Fibroblast of villous mesenchyme (primary cell): Measurements from ENCODE around the gene MNT. TPM values are rescaled to one million over a fixed set of nuclear protein-coding genes. Genes with fewer than 3 reads are reported as not detected.

Source experiments
- DNase-seq: peaks from one replicate; pipeline ENCODE4 v3.0.0-alpha.2; 2010; ENCODE audit warnings: low read depth
- H3K4me3 ChIP-seq: 2 replicates; pipeline ENCODE4 v1.5.1; 2011; ENCODE audit warnings: low read depth, mild to moderate bottlenecking, low read length
- CTCF ChIP-seq: IDR thresholded peaks from 2 replicates; pipeline ENCODE4 v1.5.1; 2012; ENCODE audit warnings: low read depth, mild to moderate bottlenecking, low read length; ENCODE audit not compliant: insufficient read depth
- total RNA-seq: library from RNA; depleted of rRNA; stranded (reverse); fragments of >200 nt; gene quantifications from 2 replicates; pipeline ENCODE4 v1.2.3, GENCODE V29; 2012

MNT gene
- total RNA-seq, 1 donor, result 7.8 TPM

- no peak for DNase-seq
- TF ChIP-seq CTCF, result no peak
- H3K4me3 ChIP-seq, result no peak overlapping the region
These were observed 27.1 kb upstream of the MNT start for GRCh38 chr17:2427910-2428309.

DNA sequence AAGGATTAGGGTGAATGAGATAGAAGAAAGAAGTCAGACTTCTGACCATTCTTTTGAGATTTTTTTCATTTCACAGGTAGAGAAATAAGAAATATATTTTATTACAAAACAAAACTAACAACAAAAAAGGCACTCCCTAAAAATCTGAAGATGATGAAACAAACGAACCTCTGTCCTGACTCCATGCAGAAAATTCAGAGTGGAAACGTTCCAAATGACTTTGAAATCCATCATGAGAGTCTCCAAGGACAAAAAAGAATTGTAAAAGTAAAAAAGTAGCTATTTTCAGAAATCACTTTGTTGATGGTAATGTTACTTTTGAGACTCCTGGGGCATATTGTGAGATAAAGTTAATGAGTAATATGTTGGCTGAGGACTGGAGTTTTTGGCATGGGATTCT lies 26.4 kb upstream of the MNT start:
- H3K4me3 ChIP-seq, result no peak overlapping the region
- no peak for TF ChIP-seq CTCF
- no peak for DNase-seq

- no peak for DNase-seq
- TF ChIP-seq CTCF, result no peak
- H3K4me3 ChIP-seq, result no peak overlapping the region
These were observed 22.4 kb upstream of the MNT start for GRCh38 chr17:2423271-2423670.

DNA sequence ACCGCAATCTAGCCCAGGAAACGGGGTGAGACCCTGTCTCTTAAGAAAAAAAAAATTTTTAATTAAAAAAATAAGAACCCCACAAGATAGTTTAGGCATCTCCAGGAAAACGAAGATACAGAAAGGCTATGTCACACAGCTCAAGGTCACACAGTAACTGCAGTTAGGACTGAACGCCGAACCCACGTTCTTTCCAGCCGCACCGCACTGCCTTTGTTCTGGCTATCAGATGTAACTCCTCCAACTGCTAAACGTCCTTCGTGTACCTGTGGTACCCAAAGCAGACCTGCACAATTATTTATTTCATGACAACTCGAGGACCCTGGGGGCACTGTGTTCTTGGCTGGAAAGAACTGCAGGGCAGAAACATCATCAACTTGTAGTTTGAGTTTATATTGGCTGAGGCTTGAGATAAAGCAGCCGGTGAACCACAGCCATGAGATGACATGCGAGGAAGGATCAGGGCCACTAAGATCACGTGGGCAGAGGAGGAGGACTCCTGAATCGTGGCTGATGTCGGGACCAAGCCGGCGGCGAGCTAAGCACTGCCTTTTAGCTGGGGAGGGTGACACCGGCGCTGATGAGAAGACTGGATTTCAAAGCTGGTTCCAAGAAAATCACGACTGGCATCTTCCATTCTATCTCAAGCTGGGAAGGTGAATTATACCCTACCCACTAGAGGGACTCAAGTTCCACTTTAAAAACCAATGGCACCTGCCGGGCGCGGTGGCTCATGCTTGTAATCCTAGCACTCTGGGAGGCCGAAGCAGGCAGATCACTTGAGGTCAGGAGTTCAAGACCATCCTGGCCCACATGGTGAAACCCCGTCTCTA lies 20.7 kb upstream of the MNT start:
- peak; percentile 31 for TF ChIP-seq CTCF
- H3K4me3 ChIP-seq, result no peak overlapping the region
- DNase-seq, result peak; percentile 49

GRCh38 chr17:2420176-2420575 lies 19.3 kb upstream of the MNT start:
- DNase-seq, result no peak
- H3K4me3 ChIP-seq, result no peak overlapping the region
- no peak for TF ChIP-seq CTCF

DNA sequence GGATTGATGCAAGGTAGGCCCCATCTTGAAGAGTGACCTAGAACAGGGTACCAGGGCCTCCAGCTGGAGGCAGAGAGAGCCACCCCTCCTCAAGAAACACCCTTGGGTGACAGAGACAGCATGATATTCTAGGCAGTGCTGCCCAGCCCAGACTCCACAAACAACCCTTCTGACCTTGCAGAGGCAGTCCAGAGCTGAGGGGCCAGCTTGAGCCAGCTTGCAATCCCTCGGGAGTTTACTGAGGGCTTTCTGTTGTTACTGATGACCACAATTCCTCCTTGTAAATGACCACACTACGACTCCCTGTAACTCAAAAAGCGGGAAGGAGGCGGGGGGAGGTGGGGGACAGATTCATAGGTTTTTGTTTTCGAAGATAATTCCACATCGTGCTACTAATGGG lies 18.6 kb upstream of the MNT start:
- DNase-seq, result peak; percentile 37
- no peak overlapping the region for H3K4me3 ChIP-seq
- TF ChIP-seq CTCF, result no peak

DNA sequence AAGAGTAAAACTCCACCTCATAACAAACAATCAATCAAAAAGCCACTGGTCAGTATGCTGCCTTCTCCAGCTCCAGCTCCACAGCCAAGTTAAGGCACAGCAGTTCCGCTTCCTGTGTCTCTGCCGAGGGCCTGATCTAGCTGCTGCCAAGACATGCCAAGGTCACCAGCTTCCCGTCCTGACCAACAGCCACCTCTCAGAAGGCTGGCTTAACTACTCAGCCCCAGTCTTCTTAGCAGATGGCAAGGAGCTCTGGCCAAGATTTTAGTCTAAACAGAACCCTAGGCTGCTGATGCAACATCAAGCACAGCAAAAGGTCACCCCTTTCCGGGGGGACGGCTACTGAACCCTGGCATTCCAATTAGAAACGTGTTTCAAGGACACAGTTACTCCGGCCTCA lies 17.7 kb upstream of the MNT start:
- DNase-seq, result peak; percentile 86
- H3K4me3 ChIP-seq, result no peak overlapping the region
- TF ChIP-seq CTCF, result no peak
